22Rv1 (cell line): ENCODE data around the gene MYH15.

ENCODE experiments used
- H3K27ac ChIP-seq: fragments of 450-650 bp; 2 replicates; pipeline ENCODE4 v1.5.1; 2017
- ZFX ChIP-seq: fragments of 450-650 bp; IDR thresholded peaks from 2 replicates; pipeline ENCODE4 v1.6.1; 2017; ENCODE audit warnings: antibody characterized with exemption, borderline replicate concordance
- TF ChIP-seq, protein P1 (sequence below): fragments of 450-650 bp; IDR thresholded peaks from 2 replicates; pipeline ENCODE4 v1.5.1; 2017; ENCODE audit warnings: mild to moderate bottlenecking

The MYH15 gene

DNA sequence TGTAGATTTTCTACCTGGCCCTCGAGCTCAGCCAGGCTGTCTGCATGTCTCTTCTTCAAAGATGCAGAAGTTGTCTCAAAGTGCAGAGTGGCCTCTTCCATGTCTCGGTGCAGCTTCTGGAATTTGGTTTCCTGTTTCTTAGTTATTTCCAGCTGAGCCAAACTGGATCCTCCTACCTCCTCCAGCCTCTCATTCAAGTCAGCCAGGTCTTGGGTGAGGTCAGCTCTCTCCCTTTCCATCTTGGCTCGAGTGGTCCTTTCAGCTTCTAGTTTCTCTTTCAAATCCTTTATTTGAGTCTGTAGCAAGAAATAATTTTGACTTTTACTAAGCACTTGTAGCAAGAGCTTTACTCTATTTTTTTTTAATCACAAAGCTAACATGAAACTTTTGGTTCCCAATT lies 81.8 kb downstream of the MYH15 start:
- TF ChIP-seq ZFX = no peak
- TF ChIP-seq, protein P1, sequence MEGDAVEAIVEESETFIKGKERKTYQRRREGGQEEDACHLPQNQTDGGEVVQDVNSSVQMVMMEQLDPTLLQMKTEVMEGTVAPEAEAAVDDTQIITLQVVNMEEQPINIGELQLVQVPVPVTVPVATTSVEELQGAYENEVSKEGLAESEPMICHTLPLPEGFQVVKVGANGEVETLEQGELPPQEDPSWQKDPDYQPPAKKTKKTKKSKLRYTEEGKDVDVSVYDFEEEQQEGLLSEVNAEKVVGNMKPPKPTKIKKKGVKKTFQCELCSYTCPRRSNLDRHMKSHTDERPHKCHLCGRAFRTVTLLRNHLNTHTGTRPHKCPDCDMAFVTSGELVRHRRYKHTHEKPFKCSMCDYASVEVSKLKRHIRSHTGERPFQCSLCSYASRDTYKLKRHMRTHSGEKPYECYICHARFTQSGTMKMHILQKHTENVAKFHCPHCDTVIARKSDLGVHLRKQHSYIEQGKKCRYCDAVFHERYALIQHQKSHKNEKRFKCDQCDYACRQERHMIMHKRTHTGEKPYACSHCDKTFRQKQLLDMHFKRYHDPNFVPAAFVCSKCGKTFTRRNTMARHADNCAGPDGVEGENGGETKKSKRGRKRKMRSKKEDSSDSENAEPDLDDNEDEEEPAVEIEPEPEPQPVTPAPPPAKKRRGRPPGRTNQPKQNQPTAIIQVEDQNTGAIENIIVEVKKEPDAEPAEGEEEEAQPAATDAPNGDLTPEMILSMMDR = no peak
- no peak overlapping the region for H3K27ac ChIP-seq

GRCh38 chr3:108420926-108421325 lies 89.5 kb downstream of the MYH15 start:
- TF ChIP-seq ZFX = no peak
- TF ChIP-seq, protein P1 = no peak

DNA sequence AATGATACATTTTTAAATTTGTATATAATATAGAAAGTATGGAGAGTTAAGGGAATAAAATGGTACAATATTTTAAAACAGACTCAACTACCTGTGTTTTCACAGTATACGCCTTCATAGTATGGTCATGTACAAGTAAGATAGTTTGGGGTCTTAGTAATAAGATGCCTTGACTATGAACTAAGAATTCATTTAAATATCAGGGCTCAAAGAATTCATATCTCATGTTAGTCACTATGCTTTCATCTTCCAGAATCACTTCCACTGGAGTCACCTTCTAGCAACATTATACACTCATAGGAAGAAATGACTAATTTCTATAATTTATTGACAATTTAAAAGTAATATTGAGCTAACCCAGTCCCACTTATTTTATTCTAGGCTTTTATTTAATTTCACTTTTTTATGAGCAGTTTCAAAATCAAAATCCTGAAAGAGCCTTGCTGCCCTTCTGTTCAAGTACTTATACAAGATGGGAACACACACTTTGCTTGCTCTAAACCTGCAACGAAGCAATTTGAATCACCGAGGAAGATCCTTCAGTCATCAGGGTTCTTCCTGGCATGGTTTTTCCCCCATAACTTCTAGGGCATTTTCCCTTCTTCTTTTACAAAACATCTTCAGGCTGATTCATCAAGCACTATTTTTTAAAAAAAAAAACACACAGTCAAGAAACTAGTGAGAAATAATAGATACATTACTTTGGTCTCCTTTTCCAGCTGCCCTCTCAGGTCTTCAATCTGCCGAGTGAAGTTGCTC lies 94.1 kb downstream of the MYH15 start:
- no peak for TF ChIP-seq ZFX
- TF ChIP-seq, protein P1 = no peak

More at GRCh38 chr3:108420926-108421325, 89.5 kb downstream of the MYH15 start:
- no peak overlapping the region for H3K27ac ChIP-seq

GRCh38 chr3:108415661-108416060 lies 94.7 kb downstream of the MYH15 start:
- TF ChIP-seq ZFX = no peak
- TF ChIP-seq, protein P1 = no peak

More for the DNA sequence above, 94.1 kb downstream of the MYH15 start:
- no peak overlapping the region for H3K27ac ChIP-seq

DNA sequence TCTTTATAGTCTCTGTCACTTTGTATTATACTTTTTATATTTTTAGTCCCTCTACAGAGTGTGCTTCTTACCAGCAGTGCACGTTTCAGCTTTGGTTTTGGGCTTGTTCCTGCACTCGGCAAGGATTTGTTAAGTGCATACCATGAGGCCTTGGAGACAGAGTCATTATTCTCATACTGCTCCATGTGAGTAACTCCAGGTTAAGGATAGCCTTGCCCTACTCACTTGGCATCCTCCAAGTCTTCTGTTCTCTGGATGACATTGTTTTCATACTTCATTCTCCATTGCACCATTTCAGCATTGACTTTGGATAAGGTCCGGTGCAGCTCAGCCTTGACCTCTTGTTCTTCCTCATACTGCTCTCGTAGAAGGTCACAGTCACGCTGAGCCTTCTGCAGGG lies 96.4 kb downstream of the MYH15 start:
- no peak for TF ChIP-seq ZFX
- TF ChIP-seq, protein P1 = no peak
- H3K27ac ChIP-seq = no peak overlapping the region

More at GRCh38 chr3:108415661-108416060, 94.7 kb downstream of the MYH15 start:
- no peak overlapping the region for H3K27ac ChIP-seq

- TF ChIP-seq ZFX = no peak
- TF ChIP-seq, protein P1 = no peak
- H3K27ac ChIP-seq = no peak overlapping the region
These were observed 98.2 kb downstream of the MYH15 start for GRCh38 chr3:108412121-108412750.

DNA sequence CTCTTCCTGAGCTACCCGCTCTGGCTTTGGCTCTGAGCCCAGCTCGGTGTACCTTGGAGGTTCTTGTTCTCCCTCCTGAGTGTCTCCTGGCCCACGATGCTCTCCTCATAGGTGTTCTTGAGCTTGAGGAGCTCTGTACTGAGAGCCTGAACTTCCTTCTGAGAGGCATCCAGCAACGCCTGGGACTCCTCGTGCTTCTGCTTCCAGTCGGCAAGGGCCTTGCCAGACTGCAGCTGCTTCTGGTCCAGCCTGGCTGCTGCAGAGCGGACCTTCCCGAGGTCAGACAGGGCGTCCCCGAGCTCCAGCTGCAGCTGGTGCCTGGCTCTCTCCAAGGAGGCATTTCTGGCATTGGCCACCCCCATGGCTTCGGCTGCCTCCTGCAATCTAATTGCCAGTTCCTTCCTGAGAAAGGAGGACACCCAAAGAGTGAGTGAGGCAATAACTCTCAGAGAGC lies 99.8 kb downstream of the MYH15 start:
- no peak overlapping the region for H3K27ac ChIP-seq
- no peak for TF ChIP-seq ZFX
- TF ChIP-seq, protein P1 = no peak
